Stomach (tissue), 9 donors: ENCODE measurements around the gene NXPH2. TPM values are rescaled to one million over a fixed set of nuclear protein-coding genes. Genes with fewer than 3 reads are reported as not detected.
"Not testable (repeated sequence)": the region's sequence is repeated elsewhere in the genome, so short reads cannot be mapped to it uniquely, and the experiment has no call there.

Experiments
- DNase-seq, 2 donors: peaks; one replicate each; pipeline versions ENCODE4 v3.0.0 to v3.0.0-alpha.2; 2013 to 2019
- H3K27ac ChIP-seq, 5 donors: fragments of 200-600 bp in 4 of 5; sonication (generic) in 4 of 5; one replicate each; pipeline ENCODE4 v1.5.1; 2013 to 2019; ENCODE audit warnings: mild to moderate bottlenecking in 1 of 5, moderate library complexity in 1 of 5
- H3K27me3 ChIP-seq, 3 donors: fragments of 200-600 bp; sonication (generic); one replicate each; pipeline ENCODE4 v1.5.1; 2017 to 2019; ENCODE audit warnings: mixed run types in 1 of 3
- H3K36me3 ChIP-seq, 4 donors: fragments of 200-600 bp; sonication (generic); 1 replicate in 3 of 4; 2 replicates in 1 of 4; pipeline ENCODE4 v1.5.1; 2016 to 2019
- H3K4me1 ChIP-seq, 4 donors: fragments of 200-600 bp; sonication (generic); one replicate each; pipeline ENCODE4 v1.5.1; 2016 to 2019
- H3K4me3 ChIP-seq, 4 donors: fragments of 200-600 bp; sonication (generic) in 3 of 4; one replicate each; pipeline ENCODE4 v1.5.1; 2016 to 2019; ENCODE audit warnings: mild to moderate bottlenecking in 1 of 4
- H3K9me3 ChIP-seq, 4 donors: fragments of 200-600 bp; sonication (generic); one replicate each; pipeline ENCODE4 v1.5.1; 2016 to 2019
- CTCF ChIP-seq, 7 experiments: fragments of 450-650 bp in 4 of 7; fragments of 200-600 bp in 3 of 7; sonication (generic) in 3 of 7; IDR thresholded peaks; one replicate each; pipeline ENCODE4 v1.5.1; 2016 to 2019; ENCODE audit warnings: antibody characterized with exemption in 7 of 7, control low read depth in 2 of 7, mild to moderate bottlenecking in 1 of 7
- EP300 ChIP-seq: sonication (generic); formaldehyde crosslinking; IDR thresholded peaks from one replicate; pipeline ENCODE4 v1.6.1; 2017; ENCODE audit warnings: antibody characterized with exemption
- POLR2A ChIP-seq, 4 donors: fragments of 450-650 bp; IDR thresholded peaks; one replicate each; pipeline ENCODE4 v1.6.1; 2016; ENCODE audit warnings: antibody characterized with exemption in 4 of 4, control low read depth in 2 of 4, mild to moderate bottlenecking in 1 of 4, moderate library complexity in 1 of 4
- POLR2AphosphoS5 ChIP-seq, 3 donors: sonication (generic); formaldehyde crosslinking; IDR thresholded peaks; one replicate each; pipeline ENCODE4 v1.6.1; 2016; ENCODE audit warnings: antibody characterized with exemption in 3 of 3
- WGBS, 5 donors: extraction: QIAGEN DNeasy Blood & Tissue Kit in 3 of 5; methylation state at CpG; one replicate each; pipeline versions ENCODE4 v1.1.5 to v1.1.7; 2013 to 2018; 5-methylcytosine and 5-hydroxymethylcytosine counted together
- intact Hi-C: fragments of 100-400 bp; cut with DNase I; formaldehyde crosslinking; loops from one replicate; pipeline ENCODE4 v1.15.1; 2023; ENCODE audit warnings: low total_unique reads
- polyA plus RNA-seq, 3 donors: library from polyadenylated mRNA; stranded (reverse); fragments of 200-250 nt; gene quantifications; one replicate each; pipeline ENCODE4 v1.2.3, GENCODE V29; 2013
- total RNA-seq, 5 donors: library from RNA; depleted of rRNA; stranded (reverse); fragments of >200 nt; gene quantifications; one replicate each; pipeline versions ENCODE4 v1.1.0 to v1.2.3, GENCODE V29; 2014 to 2016
- donor health status: healthy with polysubstance abuse.
- donor health status: Bipolar disorder and iron deficiency.
- donor health status: healthy.

The NXPH2 gene
- total and polyA plus RNA-seq, 8 donors, result 1.1 TPM; not detected in 7

- Histone ChIP-seq H3K9me3 (no peaks in the 10 kb centered on the region), H3K27me3 (no peaks in the 10 kb centered on the region), H3K36me3 (no peaks in the 10 kb centered on the region), H3K4me3 (no peak overlapping the region), H3K4me1 (peaks cover 0 to 3% (median 0%) of the 10 kb centered on the region in 4 donors), H3K27ac (peak overlapping the region in 1 of 5 donors; percentile 18)
- DNase-seq, result peak; percentile 45 to 54
- TF ChIP-seq POLR2A (IDR thresholded peaks at IDR 0.05) (no peak), POLR2AphosphoS5 (IDR thresholded peaks at IDR 0.05) (peak in 2 of 3 donors; percentile 17 to 63)
- intact Hi-C loops, result no loop called here
- WGBS, 5 donors, result 26 to 59% (median 51%) methylated on average over 5 of the region's 5 CpGs
Measured at GRCh38 chr2:138652378-138652777, 127.8 kb downstream of the NXPH2 start.

GRCh38 chr2:138649571-138649970, 130.6 kb downstream of the NXPH2 start:
- no peaks in the 10 kb centered on the region for H3K27me3 ChIP-seq
- intact Hi-C loops, result no loop called here
- no peak overlapping the region for H3K27ac ChIP-seq
- no peak for DNase-seq
- no peak overlapping the region for H3K4me3 ChIP-seq
- H3K9me3 ChIP-seq, result peaks cover 0 to under 1% (median 0%) of the 10 kb centered on the region in 4 donors
- H3K36me3 ChIP-seq, result no peaks in the 10 kb centered on the region
- WGBS, 5 donors, result 16 to 30% (median 25%) methylated on average over 1 of the region's 1 CpG
- peaks cover 0 to 3% (median 0%) of the 10 kb centered on the region in 4 donors for H3K4me1 ChIP-seq
- no peak for TF ChIP-seq POLR2AphosphoS5 (IDR thresholded peaks at IDR 0.05)
- TF ChIP-seq CTCF (IDR thresholded peaks at IDR 0.05), result no peak
- no peak for TF ChIP-seq EP300
- no peak for TF ChIP-seq POLR2A (IDR thresholded peaks at IDR 0.05)

- H3K9me3 ChIP-seq, result peaks cover 0 to 5% (median 0%) of the 10 kb centered on the region in 4 donors
- DNase-seq, result no peak
- no peaks in the 10 kb centered on the region for H3K36me3 ChIP-seq
- TF ChIP-seq EP300, result no peak
- TF ChIP-seq CTCF (IDR thresholded peaks at IDR 0.05), result no peak
- TF ChIP-seq POLR2A (IDR thresholded peaks at IDR 0.05), result no peak
- TF ChIP-seq POLR2AphosphoS5 (IDR thresholded peaks at IDR 0.05), result no peak
- H3K27me3 ChIP-seq, result no peaks in the 10 kb centered on the region
- H3K4me3 ChIP-seq, result no peak overlapping the region
- WGBS, 5 donors, result 44 to 70% (median 58%) methylated on average over 4 of the region's 4 CpGs
- H3K27ac ChIP-seq, result no peak overlapping the region
- H3K4me1 ChIP-seq, result peaks cover 0 to 3% (median 0%) of the 10 kb centered on the region in 4 donors
- intact Hi-C loops, result no loop called here
Measured at GRCh38 chr2:138648606-138649005, 131.6 kb downstream of the NXPH2 start.

GRCh38 chr2:138644776-138645175, 135.4 kb downstream of the NXPH2 start:
- H3K36me3 ChIP-seq, H3K27me3 ChIP-seq, H3K4me3 ChIP-seq, intact Hi-C loops, DNase-seq, H3K4me1 ChIP-seq, H3K27ac ChIP-seq, H3K9me3 ChIP-seq: not testable (repeated sequence)
- WGBS, 5 donors, result 89 to 94% (median 92%) methylated on average over 9 to 10 of the region's 10 CpGs

GRCh38 chr2:138640921-138641676, 139.1 kb downstream of the NXPH2 start:
- Histone ChIP-seq H3K9me3 (peaks cover 0 to 5% (median 0%) of the 10 kb centered on the region in 4 donors), H3K27ac (no peak overlapping the region), H3K4me3 (no peak overlapping the region), H3K27me3 (no peaks in the 10 kb centered on the region), H3K36me3 (no peaks in the 10 kb centered on the region), H3K4me1 (no peaks in the 10 kb centered on the region)
- DNase-seq, result no peak
- 66 to 87% (median 79%) methylated on average over 9 of the region's 9 CpGs for WGBS, 5 donors
- no peak for TF ChIP-seq POLR2AphosphoS5 (IDR thresholded peaks at IDR 0.05)
- TF ChIP-seq POLR2A (IDR thresholded peaks at IDR 0.05), result no peak
- TF ChIP-seq CTCF (IDR thresholded peaks at IDR 0.05), result no peak
- TF ChIP-seq EP300, result no peak
- intact Hi-C loops, result no loop called here
